ENCODE data around the gene DIDO1. TPM values are rescaled to one million over a fixed set of nuclear protein-coding genes. Genes with fewer than 3 reads are reported as not detected.

DIDO1 gene
- total RNA-seq, 4 donors from 2014 or later, result 68.3 to 135 (median 88.0) TPM

DNA sequence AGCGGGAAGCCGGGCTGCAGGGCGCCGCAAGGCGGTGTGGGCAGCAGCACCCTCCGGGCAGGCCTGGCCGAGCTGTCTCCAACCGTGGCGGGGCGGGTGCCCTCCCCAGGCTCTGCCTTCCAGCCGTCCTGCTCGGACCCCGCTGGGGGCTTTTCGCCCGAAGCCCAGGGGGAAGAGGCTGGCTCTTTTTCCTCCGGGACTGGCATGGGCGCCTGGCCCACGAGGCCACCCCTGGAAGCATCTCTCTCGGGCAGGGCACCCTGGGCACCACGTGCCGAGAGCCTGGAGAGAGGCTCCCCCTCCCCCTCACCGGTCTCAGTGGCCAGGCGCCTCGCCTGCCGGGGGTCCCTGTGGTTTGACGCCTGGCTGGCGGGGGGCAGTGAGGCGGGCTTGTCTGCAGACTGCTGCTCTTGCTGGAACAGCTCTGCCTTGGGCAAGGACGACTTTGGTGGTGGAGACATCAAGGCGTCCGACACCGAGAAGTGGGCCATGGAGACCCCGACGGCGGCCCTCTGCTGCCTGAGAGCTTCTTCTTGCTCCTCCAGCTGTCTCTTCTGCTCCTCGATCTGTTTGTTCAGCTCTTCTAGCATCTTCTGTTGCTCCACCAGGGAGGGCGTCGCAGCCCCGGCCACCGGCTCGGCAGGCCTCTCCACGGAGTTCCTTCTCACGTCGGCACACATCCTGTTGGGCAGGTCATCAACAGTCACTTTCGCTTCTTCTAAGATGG lies 45.2 kb downstream of the DIDO1 start:
- H3K27ac ChIP-seq, result no peak overlapping the region
- peaks cover 3 to 14% (median 6%) of the 10 kb centered on the region in 4 donors for H3K4me1 ChIP-seq
- in situ Hi-C loops (cut with MboI; ENCODE audit: low pct_ligation_motif_present in 1 of 4, low pct_unique_long_range_greater_than_20kb in 1 of 4, low sequenced_read_pairs in 3 of 4), result loop anchor here in 2 of 4 donors (25.0 kb wide), 1 partner anchor 131 kb away; the partner anchor contains the start of gene BHLHE23 (in 2 of the 2)
- no peak overlapping the region for H3K4me3 ChIP-seq
- H3K9me3 ChIP-seq, result no peaks in the 10 kb centered on the region
- intact Hi-C loops (cut with DNase I; ENCODE audit: low total_unique reads), result no loop called here
- 94 to 96% methylated on average over 9 to 44 of the region's 45 CpGs for WGBS, 2 donors (ENCODE audit: low coverage in 1 of 2)
- peaks cover 0 to 13% (median 0%) of the 10 kb centered on the region in 4 donors for H3K36me3 ChIP-seq
- no peak for DNase-seq
- no peak for TF ChIP-seq POLR2A (IDR thresholded peaks at IDR 0.05)
- TF ChIP-seq, protein P1, sequence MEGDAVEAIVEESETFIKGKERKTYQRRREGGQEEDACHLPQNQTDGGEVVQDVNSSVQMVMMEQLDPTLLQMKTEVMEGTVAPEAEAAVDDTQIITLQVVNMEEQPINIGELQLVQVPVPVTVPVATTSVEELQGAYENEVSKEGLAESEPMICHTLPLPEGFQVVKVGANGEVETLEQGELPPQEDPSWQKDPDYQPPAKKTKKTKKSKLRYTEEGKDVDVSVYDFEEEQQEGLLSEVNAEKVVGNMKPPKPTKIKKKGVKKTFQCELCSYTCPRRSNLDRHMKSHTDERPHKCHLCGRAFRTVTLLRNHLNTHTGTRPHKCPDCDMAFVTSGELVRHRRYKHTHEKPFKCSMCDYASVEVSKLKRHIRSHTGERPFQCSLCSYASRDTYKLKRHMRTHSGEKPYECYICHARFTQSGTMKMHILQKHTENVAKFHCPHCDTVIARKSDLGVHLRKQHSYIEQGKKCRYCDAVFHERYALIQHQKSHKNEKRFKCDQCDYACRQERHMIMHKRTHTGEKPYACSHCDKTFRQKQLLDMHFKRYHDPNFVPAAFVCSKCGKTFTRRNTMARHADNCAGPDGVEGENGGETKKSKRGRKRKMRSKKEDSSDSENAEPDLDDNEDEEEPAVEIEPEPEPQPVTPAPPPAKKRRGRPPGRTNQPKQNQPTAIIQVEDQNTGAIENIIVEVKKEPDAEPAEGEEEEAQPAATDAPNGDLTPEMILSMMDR (IDR thresholded peaks at IDR 0.05), result no peak
- H3K27me3 ChIP-seq, result no peaks in the 10 kb centered on the region

DNA sequence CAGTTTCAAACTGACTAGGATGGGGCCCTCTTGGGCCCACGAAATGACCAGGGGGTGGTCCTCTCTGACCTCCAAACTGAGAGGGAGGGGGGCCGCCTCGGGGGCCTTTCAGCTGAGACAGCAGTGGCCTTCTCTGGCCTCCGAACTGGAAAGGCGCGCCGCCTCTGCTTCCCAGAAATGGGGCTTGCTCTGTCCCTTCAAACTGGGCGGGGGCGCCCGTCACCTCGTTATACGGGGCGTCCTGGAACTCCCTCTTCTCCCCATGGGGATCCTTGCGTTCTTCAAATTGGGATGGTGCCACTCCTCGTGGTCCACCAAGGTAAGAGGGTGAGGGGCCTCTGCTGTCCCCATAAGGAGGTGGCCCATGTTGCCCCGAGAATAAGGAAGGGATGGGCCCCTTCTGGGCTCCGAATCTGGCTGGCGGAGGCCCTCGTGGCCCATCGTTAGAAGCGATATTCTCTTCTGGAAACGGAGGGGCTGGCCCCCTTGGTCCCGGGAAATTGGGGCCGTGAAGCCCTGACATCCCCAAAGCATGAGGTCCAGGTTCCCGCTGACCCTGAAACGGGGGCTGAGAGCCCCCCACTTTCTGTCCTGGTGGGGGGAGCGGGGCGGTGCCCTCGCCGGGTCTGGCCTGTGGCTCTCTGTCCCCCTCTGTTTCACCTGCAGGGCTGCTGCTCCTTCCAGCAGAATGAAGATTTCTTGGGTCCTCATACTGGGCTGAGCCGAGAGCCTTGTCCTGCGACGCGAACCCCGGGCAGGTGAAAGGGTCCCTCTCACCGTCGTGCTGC lies 46.0 kb downstream of the DIDO1 start:
- DNase-seq, result no peak
- in situ Hi-C loops (cut with MboI; ENCODE audit: low pct_ligation_motif_present in 1 of 4, low pct_unique_long_range_greater_than_20kb in 1 of 4, low sequenced_read_pairs in 3 of 4), result loop anchor here in 2 of 4 donors (25.0 kb wide), 1 partner anchor 132 kb away; the partner anchor contains the start of gene BHLHE23 (in 2 of the 2)
- WGBS, 2 donors (ENCODE audit: low coverage in 1 of 2), result 89% methylated on average over 37 of the region's 37 CpGs; no CpG with 5 or more reads in 1 of the 2 donors
- intact Hi-C loops (cut with DNase I; ENCODE audit: low total_unique reads), result no loop called here
- Histone ChIP-seq H3K9me3 (no peaks in the 10 kb centered on the region), H3K27me3 (no peaks in the 10 kb centered on the region), H3K27ac (no peak overlapping the region), H3K36me3 (peaks cover 0 to 13% (median 0%) of the 10 kb centered on the region in 4 donors), H3K4me1 (peaks cover 8 to 20% (median 10%) of the 10 kb centered on the region in 4 donors), H3K4me3 (no peak overlapping the region)
- TF ChIP-seq POLR2A (IDR thresholded peaks at IDR 0.05) (no peak), EP300 (IDR thresholded peaks at IDR 0.05; ENCODE audit: low read depth) (no peak), POLR2AphosphoS5 (IDR thresholded peaks at IDR 0.05) (no peak)
- TF ChIP-seq, protein P1 (IDR thresholded peaks at IDR 0.05), result no peak

DNA sequence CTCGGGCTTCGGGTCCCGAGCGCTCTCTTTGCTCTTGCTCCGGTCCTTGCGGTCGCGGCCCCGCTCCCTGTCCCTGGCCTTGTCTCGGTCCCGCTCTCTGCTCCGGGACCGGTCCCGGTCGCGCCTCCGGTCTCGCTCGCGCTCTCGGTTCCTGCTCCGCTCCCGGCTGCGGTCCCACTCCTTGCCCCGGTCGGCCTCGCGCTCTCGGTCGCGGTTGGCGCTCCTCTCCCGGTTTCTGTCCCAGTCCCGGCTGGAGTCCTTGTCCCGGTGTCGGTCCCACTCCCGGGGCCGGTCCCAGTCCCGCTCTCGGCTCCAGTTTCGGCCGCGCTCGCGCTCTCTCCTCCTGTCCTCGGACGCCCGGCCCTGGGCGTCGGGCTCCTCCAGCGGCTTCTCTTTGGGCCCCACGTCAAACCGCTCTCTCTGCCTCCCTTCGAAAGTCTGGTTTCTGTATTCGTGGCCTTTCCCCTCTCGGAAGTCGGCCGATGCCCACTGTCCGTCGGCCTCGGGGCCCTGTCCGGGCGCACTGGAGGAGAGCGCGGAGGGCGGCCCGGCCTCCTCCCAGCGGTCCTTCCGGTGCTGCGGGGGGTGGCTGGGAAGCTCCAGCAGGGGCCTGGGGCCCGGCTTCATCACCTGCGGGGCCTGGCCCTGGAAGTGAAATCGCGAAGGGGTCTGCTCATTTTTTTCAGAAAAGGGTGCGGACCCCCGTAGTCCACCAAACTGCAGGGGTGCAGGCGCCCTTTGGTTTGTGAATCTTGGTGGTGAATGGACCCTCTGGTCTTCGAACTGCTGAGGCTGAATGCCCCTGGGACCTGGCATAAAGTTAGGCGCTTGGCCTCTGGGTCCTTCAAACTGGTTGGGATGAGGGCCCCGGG lies 46.8 kb downstream of the DIDO1 start:
- H3K4me1 ChIP-seq, result peaks cover 8 to 20% (median 10%) of the 10 kb centered on the region in 4 donors
- H3K27ac ChIP-seq, result no peak overlapping the region
- H3K4me3 ChIP-seq, result no peak overlapping the region
- DNase-seq, result no peak
- intact Hi-C loops (cut with DNase I; ENCODE audit: low total_unique reads), result no loop called here
- no peak for TF ChIP-seq EP300 (IDR thresholded peaks at IDR 0.05; ENCODE audit: low read depth)
- TF ChIP-seq POLR2AphosphoS5 (IDR thresholded peaks at IDR 0.05), result no peak
- no peak for TF ChIP-seq POLR2A (IDR thresholded peaks at IDR 0.05)
- TF ChIP-seq, protein P1 (IDR thresholded peaks at IDR 0.05), result no peak
- no peaks in the 10 kb centered on the region for H3K9me3 ChIP-seq
- 91% methylated on average over 79 of the region's 80 CpGs; no CpG with 5 or more reads in 1 of the 2 donors for WGBS, 2 donors (ENCODE audit: low coverage in 1 of 2)
- no peaks in the 10 kb centered on the region for H3K27me3 ChIP-seq
- in situ Hi-C loops (cut with MboI; ENCODE audit: low pct_ligation_motif_present in 1 of 4, low pct_unique_long_range_greater_than_20kb in 1 of 4, low sequenced_read_pairs in 3 of 4), result loop anchor here in 2 of 4 donors (25.0 kb wide), 1 partner anchor 133 kb away; the partner anchor contains the start of gene BHLHE23 (in 2 of the 2)
- peaks cover 0 to 13% (median 0%) of the 10 kb centered on the region in 4 donors for H3K36me3 ChIP-seq
